Stimulated activated CD4-positive, alpha-beta T cell treated with anti-CD3 and anti-CD28 coated beads, Interleukin-2, amount 100 ng/mL, for 4 hours (primary cell): Measurements from ENCODE around the gene BECN2.
A peak's percentile ranks its signal among the peaks of the same experiment; 100 is the strongest.
"Not testable (repeated sequence)": the region's sequence is repeated elsewhere in the genome, so short reads cannot be mapped to it uniquely, and the experiment has no call there.

Experiments used
- DNase-seq: peaks from one replicate; pipeline ENCODE4 v3.0.0-alpha.2; 2020; ENCODE audit warnings: low read depth

Gene BECN2

GRCh38 chr1:241979071-241979470 lies 21.5 kb downstream of the BECN2 start:
- DNase-seq: no peak

GRCh38 chr1:241979926-241980325 lies 22.4 kb downstream of the BECN2 start:
- DNase-seq: no peak

GRCh38 chr1:241985787-241986186 lies 28.2 kb downstream of the BECN2 start:
- DNase-seq: no peak

GRCh38 chr1:241988389-241988930 lies 30.9 kb downstream of the BECN2 start:
- DNase-seq: not testable (repeated sequence)

- no peak for DNase-seq
Observed at GRCh38 chr1:241990040-241990439, 32.5 kb downstream of the BECN2 start.

- no peak for DNase-seq
Observed at GRCh38 chr1:241992734-241993133, 35.2 kb downstream of the BECN2 start.

- DNase-seq: no peak
Observed at GRCh38 chr1:241994171-241994570, 36.6 kb downstream of the BECN2 start.

GRCh38 chr1:241997401-241997998 lies 39.9 kb downstream of the BECN2 start:
- no peak for DNase-seq

GRCh38 chr1:241998412-241998921 lies 40.9 kb downstream of the BECN2 start:
- DNase-seq: peak; percentile 11

GRCh38 chr1:241999026-241999425 lies 41.5 kb downstream of the BECN2 start, which contains the start of gene MAP1LC3C:
Gene MAP1LC3C, minus strand, starts transcription at chr1:241999098. Its CDS starts 90 bp downstream, at chr1:241999008.
- no peak for DNase-seq

GRCh38 chr1:242000434-242000833 lies 42.9 kb downstream of the BECN2 start:
- no peak for DNase-seq

- DNase-seq: no peak
Observed at GRCh38 chr1:242002072-242002471, 44.5 kb downstream of the BECN2 start.

GRCh38 chr1:242002510-242002909 lies 44.9 kb downstream of the BECN2 start:
- no peak for DNase-seq

GRCh38 chr1:242004751-242005495 lies 47.4 kb downstream of the BECN2 start:
- DNase-seq: no peak

GRCh38 chr1:242005866-242006535 lies 48.4 kb downstream of the BECN2 start:
- DNase-seq: no peak

GRCh38 chr1:242006976-242007375 lies 49.4 kb downstream of the BECN2 start:
- DNase-seq: no peak
